Measurements from ENCODE around the gene PARVG.

PARVG gene

GRCh38 chr22:44202261-44202789, 21.6 kb downstream of the PARVG start:
- peaks cover 18% of the 10 kb centered on the region for H3K4me1 Mint-ChIP-seq
- no peak overlapping the region for H3K4me3 Mint-ChIP-seq
- peak overlapping the region; percentile 20 for H3K27ac Mint-ChIP-seq
- H3K9me3 Mint-ChIP-seq: no peaks in the 10 kb centered on the region
- H3K36me3 Mint-ChIP-seq: peaks cover 37% of the 10 kb centered on the region
- CTCF ChIA-PET: no interaction called here
- no peaks in the 10 kb centered on the region for H3K27me3 Mint-ChIP-seq
- no peak for DNase-seq

DNA sequence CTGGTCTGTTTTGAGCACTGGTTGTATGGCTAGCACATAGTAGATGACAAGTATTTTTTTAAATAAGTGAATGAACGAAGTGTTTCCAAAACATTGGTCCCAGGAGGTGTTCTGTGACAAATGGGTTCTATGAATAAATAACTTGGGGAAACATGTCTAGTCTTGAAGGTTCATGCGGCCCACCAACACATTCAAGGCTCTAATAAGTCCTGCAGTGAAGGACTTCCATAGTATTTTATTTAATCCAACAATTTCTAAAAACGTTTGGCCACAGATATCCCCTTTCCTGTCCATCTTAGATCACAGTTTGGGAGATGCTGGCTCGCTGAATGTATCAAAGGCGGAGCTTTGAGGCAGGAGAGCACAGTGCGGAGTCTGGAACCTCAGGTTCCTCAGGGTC, 22.5 kb downstream of the PARVG start:
- Mint-ChIP-seq H3K4me1 (peaks cover 20% of the 10 kb centered on the region), H3K9me3 (no peaks in the 10 kb centered on the region), H3K4me3 (no peak overlapping the region), H3K27ac (no peak overlapping the region), H3K27me3 (no peaks in the 10 kb centered on the region), H3K36me3 (peaks cover 38% of the 10 kb centered on the region)
- no peak for DNase-seq
- CTCF ChIA-PET: no interaction called here

- Mint-ChIP-seq H3K9me3 (peaks cover 8% of the 10 kb centered on the region), H3K4me3 (no peak overlapping the region), H3K27me3 (no peaks in the 10 kb centered on the region), H3K27ac (no peak overlapping the region), H3K4me1 (peaks cover 25% of the 10 kb centered on the region), H3K36me3 (peaks cover 32% of the 10 kb centered on the region)
- CTCF ChIA-PET: no interaction called here
- no peak for DNase-seq
Measured at GRCh38 chr22:44204739-44205515, 24.2 kb downstream of the PARVG start.

GRCh38 chr22:44205516-44206329, 25.0 kb downstream of the PARVG start:
- Mint-ChIP-seq H3K27me3 (no peaks in the 10 kb centered on the region), H3K4me3 (no peak overlapping the region), H3K27ac (no peak overlapping the region), H3K4me1 (peaks cover 20% of the 10 kb centered on the region), H3K36me3 (peaks cover 30% of the 10 kb centered on the region), H3K9me3 (peaks cover 8% of the 10 kb centered on the region)
- CTCF ChIA-PET: no interaction called here
- DNase-seq: no peak

DNA sequence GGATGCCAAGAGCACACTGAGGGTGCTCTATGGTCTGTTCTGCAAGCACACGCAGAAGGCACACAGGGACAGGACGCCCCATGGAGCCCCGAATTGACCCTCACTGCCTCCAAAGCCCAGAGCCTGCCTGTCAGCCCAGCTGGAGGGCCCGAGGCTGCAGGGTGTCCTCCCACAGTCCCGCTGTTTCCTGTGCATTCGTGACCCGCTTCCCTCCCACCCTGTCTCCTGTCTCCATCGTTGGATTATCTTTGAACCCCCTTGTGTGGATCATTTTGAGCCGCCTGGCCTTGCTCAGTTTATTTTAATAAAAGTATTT, 25.6 kb downstream of the PARVG start:
- Mint-ChIP-seq H3K9me3 (peaks cover 8% of the 10 kb centered on the region), H3K27ac (no peak overlapping the region)
- CTCF ChIA-PET: no interaction called here

DNA sequence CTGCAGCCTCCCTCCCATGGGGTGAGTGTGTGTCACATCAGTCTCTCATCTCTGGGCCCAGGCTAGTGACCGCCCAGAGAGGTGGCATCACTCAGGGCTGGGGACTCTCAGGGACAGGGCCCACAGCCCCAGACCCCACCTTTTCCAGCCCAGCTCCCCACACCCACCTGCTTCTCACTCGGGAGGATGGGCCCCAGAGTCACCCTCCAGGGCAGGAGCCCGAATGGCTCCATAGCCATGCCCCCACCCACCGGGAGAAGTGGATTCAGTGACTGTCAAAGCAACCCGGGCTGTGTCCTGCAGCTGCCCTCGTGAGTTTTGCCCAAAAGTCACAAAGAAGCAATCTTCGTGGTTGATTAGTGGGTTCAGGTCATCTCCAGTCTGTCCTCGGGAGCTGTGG, 26.0 kb downstream of the PARVG start:
- H3K4me1 Mint-ChIP-seq: peaks cover 15% of the 10 kb centered on the region
- no peak overlapping the region for H3K27ac Mint-ChIP-seq
- no peaks in the 10 kb centered on the region for H3K27me3 Mint-ChIP-seq
- H3K9me3 Mint-ChIP-seq: peaks cover 8% of the 10 kb centered on the region
- H3K4me3 Mint-ChIP-seq: no peak overlapping the region
- no peak for DNase-seq
- CTCF ChIA-PET: no interaction called here
- peaks cover 27% of the 10 kb centered on the region for H3K36me3 Mint-ChIP-seq

More for the DNA sequence above, 25.6 kb downstream of the PARVG start:
- peaks cover 15% of the 10 kb centered on the region for H3K4me1 Mint-ChIP-seq
- H3K4me3 Mint-ChIP-seq: no peak overlapping the region
- H3K27me3 Mint-ChIP-seq: no peaks in the 10 kb centered on the region
- DNase-seq: no peak
- peaks cover 27% of the 10 kb centered on the region for H3K36me3 Mint-ChIP-seq

GRCh38 chr22:44207173-44207980, 26.7 kb downstream of the PARVG start:
- Mint-ChIP-seq H3K9me3 (peaks cover 8% of the 10 kb centered on the region), H3K27me3 (no peaks in the 10 kb centered on the region), H3K36me3 (peaks cover 26% of the 10 kb centered on the region), H3K27ac (no peak overlapping the region), H3K4me1 (peaks cover 15% of the 10 kb centered on the region), H3K4me3 (no peak overlapping the region)
- no peak for DNase-seq
- CTCF ChIA-PET: no interaction called here

DNA sequence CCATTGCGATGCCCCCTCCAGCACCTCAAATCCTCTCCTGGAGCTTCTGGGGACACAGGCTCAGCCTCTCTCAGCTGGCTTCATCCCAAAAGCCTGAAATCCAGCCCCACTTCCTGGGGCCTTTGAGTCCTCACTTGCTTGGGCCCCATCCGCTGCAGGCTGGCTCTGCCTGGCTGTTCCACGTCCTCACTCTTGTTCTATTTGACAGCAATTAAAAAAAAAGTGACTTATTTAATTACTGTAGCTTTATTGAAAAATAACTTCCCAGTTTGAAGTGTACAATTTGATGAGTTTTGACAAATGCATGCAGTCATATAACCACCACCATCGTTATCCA, 27.2 kb downstream of the PARVG start:
- Mint-ChIP-seq H3K36me3 (peaks cover 20% of the 10 kb centered on the region), H3K9me3 (peaks cover 8% of the 10 kb centered on the region), H3K4me1 (peaks cover 15% of the 10 kb centered on the region), H3K27ac (no peak overlapping the region), H3K27me3 (no peaks in the 10 kb centered on the region), H3K4me3 (no peak overlapping the region)
- DNase-seq: no peak
- CTCF ChIA-PET: no interaction called here

DNA sequence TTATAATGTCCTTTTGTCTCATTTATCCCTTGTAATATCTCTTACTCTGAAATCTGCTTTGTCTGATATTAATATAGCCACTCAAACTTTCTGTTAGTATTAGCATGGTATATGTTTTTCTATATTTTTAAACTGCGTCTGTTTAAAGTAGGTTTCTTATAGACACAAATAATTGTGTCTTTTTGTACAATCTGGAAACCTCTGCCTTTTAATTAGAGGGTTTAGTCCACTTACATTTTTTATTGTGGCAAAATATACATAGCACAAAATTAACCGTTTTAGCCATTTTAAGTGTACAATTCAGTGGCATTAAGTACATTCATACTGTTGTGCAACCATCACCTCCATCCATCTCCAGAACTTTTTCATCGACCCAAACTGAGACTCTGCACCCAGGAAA, 28.6 kb downstream of the PARVG start:
- Mint-ChIP-seq H3K9me3 (peaks cover 8% of the 10 kb centered on the region), H3K27me3 (no peaks in the 10 kb centered on the region), H3K36me3 (peaks cover 17% of the 10 kb centered on the region), H3K27ac (no peak overlapping the region), H3K4me1 (peaks cover 15% of the 10 kb centered on the region), H3K4me3 (no peak overlapping the region)
- DNase-seq: no peak
- CTCF ChIA-PET: no interaction called here

DNA sequence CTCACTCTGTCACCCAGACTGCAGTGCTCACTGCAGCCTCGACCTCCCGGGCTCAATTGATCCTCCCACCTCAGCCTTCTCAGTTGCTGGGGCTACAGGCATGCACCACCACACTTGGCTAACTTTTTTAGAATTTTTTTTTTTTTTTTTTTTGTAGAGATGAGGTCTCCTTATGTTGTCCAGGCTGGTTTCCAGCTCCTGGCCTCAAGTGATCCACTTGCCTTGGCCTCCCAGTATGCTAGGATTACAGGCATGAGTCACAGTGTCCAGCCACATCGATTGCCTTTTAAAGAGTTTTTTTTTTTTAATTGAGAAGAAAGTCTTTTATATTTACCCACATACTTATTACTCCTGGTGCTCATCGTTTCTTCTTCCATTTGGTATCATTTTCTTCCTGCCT, 30.0 kb downstream of the PARVG start:
- H3K27ac Mint-ChIP-seq: no peak overlapping the region
- H3K36me3 Mint-ChIP-seq: peaks cover 14% of the 10 kb centered on the region
- CTCF ChIA-PET: no interaction called here
- H3K27me3 Mint-ChIP-seq: no peaks in the 10 kb centered on the region
- H3K9me3 Mint-ChIP-seq: peaks cover 8% of the 10 kb centered on the region
- no peak for DNase-seq
- H3K4me3 Mint-ChIP-seq: no peak overlapping the region
- peaks cover 15% of the 10 kb centered on the region for H3K4me1 Mint-ChIP-seq

- H3K27me3 Mint-ChIP-seq: no peaks in the 10 kb centered on the region
- peaks cover 15% of the 10 kb centered on the region for H3K4me1 Mint-ChIP-seq
- peaks cover 10% of the 10 kb centered on the region for H3K9me3 Mint-ChIP-seq
- no peak overlapping the region for H3K27ac Mint-ChIP-seq
- DNase-seq: no peak
- peaks cover 14% of the 10 kb centered on the region for H3K36me3 Mint-ChIP-seq
- no peak overlapping the region for H3K4me3 Mint-ChIP-seq
- CTCF ChIA-PET: interaction anchor here (0.5 kb wide), 2 partner anchors 17 to 1391 kb away, joined by 3 read pairs; no protein-coding TSS in a partner anchor
Measured at GRCh38 chr22:44211256-44211945, 30.7 kb downstream of the PARVG start.

DNA sequence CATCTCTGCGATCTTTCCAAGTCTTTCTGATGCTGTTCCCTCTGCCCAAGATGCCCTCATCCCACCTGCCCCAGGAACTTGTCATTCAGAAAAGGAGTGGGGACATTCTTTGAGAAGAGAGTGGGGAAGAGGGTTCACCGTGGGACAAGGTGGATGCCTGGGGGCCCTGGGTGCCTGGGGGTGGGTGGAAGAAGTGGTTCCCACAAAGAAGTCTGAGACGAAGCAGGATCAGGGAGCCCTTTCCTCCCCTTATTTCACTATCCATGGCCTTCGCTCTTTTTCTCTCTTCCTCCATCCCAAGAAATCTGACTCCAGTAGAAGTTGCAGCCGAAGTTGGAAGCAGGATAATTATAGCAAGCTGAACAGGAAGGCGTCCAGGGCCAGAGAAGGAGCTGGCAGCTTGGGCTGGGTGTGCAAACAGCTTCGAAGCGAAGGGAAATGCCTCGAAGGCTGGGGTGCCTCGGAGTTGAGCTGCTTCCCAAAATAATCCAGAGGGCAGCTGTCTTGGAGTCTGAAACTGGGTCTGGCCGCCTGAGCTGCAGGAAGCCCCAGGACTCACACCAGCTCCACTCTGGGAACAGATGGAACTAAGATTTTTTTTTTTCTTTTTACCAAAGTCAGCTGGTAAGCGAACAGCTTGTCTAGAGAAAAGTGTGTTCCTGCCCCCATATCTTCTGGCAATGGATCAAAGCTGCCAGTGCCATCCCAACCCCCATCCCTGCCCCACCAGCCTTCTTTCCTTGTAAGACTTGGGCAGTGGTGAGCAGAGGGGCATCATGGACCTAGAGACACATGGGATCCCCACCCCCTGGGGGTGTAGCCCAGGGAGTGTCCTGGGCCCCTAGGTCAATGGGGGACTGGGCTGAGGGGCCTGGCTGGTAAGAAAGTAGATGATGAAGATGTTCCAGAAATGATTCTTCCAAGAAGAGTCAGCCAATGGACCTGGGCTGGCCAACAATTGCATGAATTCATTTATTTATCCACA, 31.5 kb downstream of the PARVG start:
- H3K27ac Mint-ChIP-seq: no peak overlapping the region
- no peak for DNase-seq
- CTCF ChIA-PET: interaction anchor here (0.5 kb wide), 1 partner anchor 1391 kb away, joined by 3 read pairs; no protein-coding TSS in a partner anchor

GRCh38 chr22:44212936-44213335, 32.2 kb downstream of the PARVG start:
- H3K4me1 Mint-ChIP-seq: peaks cover 15% of the 10 kb centered on the region
- no peak overlapping the region for H3K27ac Mint-ChIP-seq
- DNase-seq: no peak
- no peak overlapping the region for H3K4me3 Mint-ChIP-seq
- CTCF ChIA-PET: no interaction called here
- H3K27me3 Mint-ChIP-seq: no peaks in the 10 kb centered on the region
- H3K9me3 Mint-ChIP-seq: peaks cover 12% of the 10 kb centered on the region
- H3K36me3 Mint-ChIP-seq: peaks cover 14% of the 10 kb centered on the region

More for the DNA sequence above, 31.5 kb downstream of the PARVG start:
- Mint-ChIP-seq H3K4me3 (no peak overlapping the region), H3K4me1 (peaks cover 15% of the 10 kb centered on the region), H3K27me3 (no peaks in the 10 kb centered on the region), H3K36me3 (peaks cover 14% of the 10 kb centered on the region), H3K9me3 (peaks cover 12% of the 10 kb centered on the region)
